Naive thymus-derived CD4-positive, alpha-beta T cell (primary cell): ENCODE measurements around the gene UBE4A. TPM values are rescaled to one million over a fixed set of nuclear protein-coding genes. Genes with fewer than 3 reads are reported as not detected.

Source experiments
- ATAC-seq: fragments of 150-1000 bp; cut with Tn5 transposase; 2 replicates; pipeline ENCODE4 v1.10.0; 2021; ENCODE audit warnings: mild to moderate bottlenecking, moderate library complexity
- CTCF ChIA-PET: fragments of 350-600 bp; sonication (Branson Sonifier 250); formaldehyde crosslinking; loops from one replicate; lab custom pipeline; 2021; ENCODE audit warnings: antibody characterized with exemption; lab: Charles Lee
- POLR2A ChIA-PET: fragments of 350-600 bp; sonication (Branson Sonifier 250); formaldehyde crosslinking; loops from one replicate; lab custom pipeline; 2021; ENCODE audit warnings: antibody characterized with exemption, inconsistent platforms; lab: Charles Lee
- DNase-seq, 9 donors: peaks; one replicate each; pipeline versions ENCODE4 v3.0.0 to v3.0.0-alpha.2; 2020 to 2022; ENCODE audit warnings: mixed read lengths in 1 of 9
- H3K27ac ChIP-seq: one replicate; pipeline ENCODE4 v1.7.0; 2013; ENCODE audit warnings: mild to moderate bottlenecking, low read depth, low read length, moderate library complexity
- H3K27me3 ChIP-seq, 2 donors: one replicate each; pipeline ENCODE4 v1.7.0; 2013; ENCODE audit warnings: low read length in 2 of 2, mild to moderate bottlenecking in 2 of 2, moderate library complexity in 2 of 2; ENCODE audit not compliant: control insufficient read depth in 2 of 2, insufficient read depth in 2 of 2
- H3K36me3 ChIP-seq, 3 experiments: 1 replicate in 2 of 3; 2 replicates in 1 of 3; pipeline ENCODE4 v1.7.0; 2013; ENCODE audit warnings: low read length in 3 of 3, mild to moderate bottlenecking in 3 of 3, moderate library complexity in 1 of 3; ENCODE audit not compliant: insufficient read depth in 3 of 3, control insufficient read depth in 2 of 3
- H3K4me1 ChIP-seq, 2 donors: one replicate each; pipeline ENCODE4 v1.7.0; 2013; ENCODE audit warnings: low read length in 2 of 2, mild to moderate bottlenecking in 2 of 2, moderate library complexity in 1 of 2; ENCODE audit not compliant: control insufficient read depth in 2 of 2, insufficient read depth in 2 of 2
- H3K4me3 ChIP-seq: 2 replicates; pipeline ENCODE4 v1.7.0; 2013; ENCODE audit warnings: mild to moderate bottlenecking, low read length
- H3K9me3 ChIP-seq, 3 experiments: 1 replicate in 2 of 3; 2 replicates in 1 of 3; pipeline ENCODE4 v1.7.0; 2013; ENCODE audit warnings: low read length in 3 of 3; ENCODE audit not compliant: control insufficient read depth in 2 of 3
- H3K27ac Mint-ChIP-seq, 9 donors: one replicate each; pipeline ENCODE4 v1.8.0; 2020 to 2022; ENCODE audit warnings: mixed read lengths in 9 of 9, mild to moderate bottlenecking in 8 of 9, moderate library complexity in 5 of 9, inconsistent platforms in 2 of 9
- H3K27me3 Mint-ChIP-seq, 5 donors: one replicate each; pipeline ENCODE4 v1.8.0; 2021 to 2022; ENCODE audit warnings: mixed read lengths in 5 of 5, mild to moderate bottlenecking in 1 of 5
- H3K36me3 Mint-ChIP-seq, 5 donors: one replicate each; pipeline ENCODE4 v1.8.0; 2020 to 2022; ENCODE audit warnings: mixed read lengths in 5 of 5, mild to moderate bottlenecking in 3 of 5, inconsistent platforms in 1 of 5
- H3K4me1 Mint-ChIP-seq, 7 donors: one replicate each; pipeline ENCODE4 v1.8.0; 2020 to 2022; ENCODE audit warnings: mixed read lengths in 7 of 7, mild to moderate bottlenecking in 3 of 7, inconsistent platforms in 1 of 7
- H3K4me3 Mint-ChIP-seq, 10 donors: one replicate each; pipeline ENCODE4 v1.8.0; 2020 to 2022; ENCODE audit warnings: mild to moderate bottlenecking in 10 of 10, mixed read lengths in 10 of 10, moderate library complexity in 6 of 10, inconsistent platforms in 2 of 10
- H3K9me3 Mint-ChIP-seq, 11 donors: one replicate each; pipeline ENCODE4 v1.8.0; 2020 to 2022; ENCODE audit warnings: mixed read lengths in 11 of 11, mild to moderate bottlenecking in 4 of 11, inconsistent platforms in 1 of 11, moderate library complexity in 1 of 11
- intact Hi-C, 2 donors: fragments of 100-400 bp; cut with micrococcal nuclease; formaldehyde crosslinking; loops; one replicate each; pipeline ENCODE4 v1.15.1; 2023
- polyA plus RNA-seq, 2 donors: library from polyadenylated mRNA; unstranded; fragments of 300-500 nt; fragmentation: Illumina TruSeq; gene quantifications; one replicate each; pipeline ENCODE4 v1.2.3, GENCODE V29; 2021
- total RNA-seq, 6 experiments: library from RNA in 5 of 6; stranded (reverse) in 5 of 6; gene quantifications; 1 replicate in 5 of 6; 2 replicates in 1 of 6; pipeline ENCODE4 v1.2.3 and lab custom pipeline; 2021 to 2026

UBE4A gene
- total and polyA plus RNA-seq, 7 experiments from 2014 or later, result 20.3 to 54.5 (median 39.0) TPM

- peaks cover 0 to 6% (median 0%) of the 10 kb centered on the region in 11 donors for H3K9me3 Mint-ChIP-seq
- ChIA-PET CTCF (interaction anchor here (2.0 kb wide), 1 partner anchor 17 kb away, joined by 13 read pairs; no protein-coding TSS in a partner anchor), POLR2A (interaction anchor here (0.9 kb wide), 1 partner anchor 14 kb away, joined by 3 read pairs; no protein-coding TSS in a partner anchor)
- H3K36me3 ChIP-seq, result peaks cover 34 to 60% (median 41%) of the 10 kb centered on the region in 3 experiments
- H3K4me1 ChIP-seq, result peaks cover 65 to 87% of the 10 kb centered on the region in 2 donors
- no peaks in the 10 kb centered on the region for H3K27me3 ChIP-seq
- H3K27ac ChIP-seq, result peak overlapping the region; percentile 52
- no peaks in the 10 kb centered on the region for H3K9me3 ChIP-seq
- no peak overlapping the region for H3K4me3 ChIP-seq
- no peak for DNase-seq
- H3K36me3 Mint-ChIP-seq, result peaks cover 24 to 69% (median 56%) of the 10 kb centered on the region in 5 donors
- H3K4me3 Mint-ChIP-seq, result peak overlapping the region in 1 of 10 donors; percentile 95
- intact Hi-C loops, result no loop called here
- H3K27ac Mint-ChIP-seq, result peak overlapping the region in 8 of 9 donors; percentile 89 to 100 (median 98)
- no peak for ATAC-seq
- H3K27me3 Mint-ChIP-seq, result no peaks in the 10 kb centered on the region
- peaks cover 63 to 98% (median 91%) of the 10 kb centered on the region in 7 donors for H3K4me1 Mint-ChIP-seq
These were observed 46.2 kb upstream of the UBE4A start for GRCh38 chr11:118313242-118313641.

- H3K4me3 ChIP-seq, result no peak overlapping the region
- intact Hi-C loops, result no loop called here
- no peak for ATAC-seq
- peak overlapping the region; percentile 72 for H3K27ac ChIP-seq
- H3K9me3 ChIP-seq, result no peaks in the 10 kb centered on the region
- H3K4me1 ChIP-seq, result peaks cover 71 to 96% of the 10 kb centered on the region in 2 donors
- peak overlapping the region; percentile 61 to 88 (median 82) for H3K4me3 Mint-ChIP-seq
- H3K36me3 Mint-ChIP-seq, result peaks cover 18 to 66% (median 48%) of the 10 kb centered on the region in 5 donors
- ChIA-PET POLR2A (no interaction called here), CTCF (no interaction called here)
- DNase-seq, result no peak
- H3K27ac Mint-ChIP-seq, result peak overlapping the region; percentile 93 to 100 (median 98)
- H3K27me3 ChIP-seq, result no peaks in the 10 kb centered on the region
- peaks cover 0 to 8% (median 0%) of the 10 kb centered on the region in 11 donors for H3K9me3 Mint-ChIP-seq
- H3K4me1 Mint-ChIP-seq, result peaks cover 69 to 98% (median 93%) of the 10 kb centered on the region in 7 donors
- H3K36me3 ChIP-seq, result peaks cover 29 to 51% (median 34%) of the 10 kb centered on the region in 3 experiments
- no peaks in the 10 kb centered on the region for H3K27me3 Mint-ChIP-seq
These were observed 44.4 kb upstream of the UBE4A start for GRCh38 chr11:118314988-118315411.

- H3K9me3 ChIP-seq, result no peaks in the 10 kb centered on the region
- H3K4me3 Mint-ChIP-seq, result peak overlapping the region; percentile 4 to 87 (median 68)
- peaks cover 66 to 99% (median 86%) of the 10 kb centered on the region in 7 donors for H3K4me1 Mint-ChIP-seq
- peak overlapping the region; percentile 14 for H3K4me3 ChIP-seq
- ATAC-seq (no peak), DNase-seq (no peak)
- H3K27ac Mint-ChIP-seq, result peak overlapping the region; percentile 42 to 100 (median 97)
- H3K36me3 ChIP-seq, result peaks cover 13 to 24% (median 14%) of the 10 kb centered on the region in 3 experiments
- ChIA-PET CTCF (no interaction called here), POLR2A (no interaction called here)
- H3K27ac ChIP-seq, result peak overlapping the region; percentile 61
- peaks cover 9 to 57% (median 42%) of the 10 kb centered on the region in 5 donors for H3K36me3 Mint-ChIP-seq
- H3K27me3 Mint-ChIP-seq, result no peaks in the 10 kb centered on the region
- H3K4me1 ChIP-seq, result peaks cover 50 to 96% of the 10 kb centered on the region in 2 donors
- peaks cover 0 to 8% (median 1%) of the 10 kb centered on the region in 11 donors for H3K9me3 Mint-ChIP-seq
- H3K27me3 ChIP-seq, result no peaks in the 10 kb centered on the region
- intact Hi-C loops, result no loop called here
These were observed 41.3 kb upstream of the UBE4A start for GRCh38 chr11:118318124-118318523.

- Mint-ChIP-seq H3K27ac (peak overlapping the region; percentile 62 to 100 (median 97)), H3K9me3 (peaks cover 0 to 8% (median 1%) of the 10 kb centered on the region in 11 donors), H3K4me1 (peaks cover 65 to 99% (median 86%) of the 10 kb centered on the region in 7 donors), H3K4me3 (peak overlapping the region; percentile 12 to 87 (median 70)), H3K36me3 (peaks cover 6 to 58% (median 44%) of the 10 kb centered on the region in 5 donors), H3K27me3 (no peaks in the 10 kb centered on the region)
- Histone ChIP-seq H3K27ac (peak overlapping the region; percentile 61), H3K9me3 (no peaks in the 10 kb centered on the region), H3K4me3 (peak overlapping the region; percentile 14), H3K36me3 (peaks cover 7 to 17% (median 8%) of the 10 kb centered on the region in 3 experiments), H3K27me3 (no peaks in the 10 kb centered on the region), H3K4me1 (peaks cover 50 to 90% of the 10 kb centered on the region in 2 donors)
- no peak for ATAC-seq
- intact Hi-C loops, result no loop called here
- CTCF ChIA-PET, result interaction anchor here (1.0 to 1.1 kb wide), 2 partner anchors 13 to 24 kb away, joined by 3 to 4 read pairs; no protein-coding TSS in a partner anchor
- no peak for DNase-seq
- POLR2A ChIA-PET, result interaction anchor here (0.7 to 1.1 kb wide), 2 partner anchors 103 to 254 kb away, joined by 3 read pairs; partner anchors contain the start of gene ARCN1
These were observed 40.6 kb upstream of the UBE4A start for GRCh38 chr11:118318581-118319336.

- Histone ChIP-seq H3K9me3 (no peaks in the 10 kb centered on the region), H3K27ac (peak overlapping the region; percentile 61), H3K27me3 (no peaks in the 10 kb centered on the region), H3K4me3 (peak overlapping the region; percentile 14), H3K4me1 (peaks cover 50 to 84% of the 10 kb centered on the region in 2 donors), H3K36me3 (peaks cover 1 to 12% (median 3%) of the 10 kb centered on the region in 3 experiments)
- intact Hi-C loops, result no loop called here
- ChIA-PET POLR2A (interaction anchor here (0.7 to 1.2 kb wide), 3 partner anchors 9 to 253 kb away, joined by 3 to 4 read pairs (median 3); partner anchors contain the start of gene ARCN1), CTCF (interaction anchor here (0.8 to 1.1 kb wide), 3 partner anchors 13 to 24 kb away, joined by 3 to 4 read pairs (median 3); no protein-coding TSS in a partner anchor)
- H3K27ac Mint-ChIP-seq, result peak overlapping the region; percentile 62 to 100 (median 97)
- H3K36me3 Mint-ChIP-seq, result peaks cover under 1 to 55% (median 44%) of the 10 kb centered on the region in 5 donors
- H3K4me1 Mint-ChIP-seq, result peaks cover 60 to 99% (median 86%) of the 10 kb centered on the region in 7 donors
- peak overlapping the region; percentile 3 to 87 (median 70) for H3K4me3 Mint-ChIP-seq
- H3K9me3 Mint-ChIP-seq, result peaks cover 0 to 8% (median 1%) of the 10 kb centered on the region in 11 donors
- ATAC-seq (no peak), DNase-seq (no peak)
- no peaks in the 10 kb centered on the region for H3K27me3 Mint-ChIP-seq
These were observed 40.1 kb upstream of the UBE4A start for GRCh38 chr11:118319337-118319707.

GRCh38 chr11:118320515-118320914 lies 38.9 kb upstream of the UBE4A start:
- H3K36me3 Mint-ChIP-seq, result peaks cover 3 to 52% (median 41%) of the 10 kb centered on the region in 5 donors
- peaks cover 44 to 73% of the 10 kb centered on the region in 2 donors for H3K4me1 ChIP-seq
- peak overlapping the region in 6 of 10 donors; percentile 0 to 87 (median 77) for H3K4me3 Mint-ChIP-seq
- H3K27me3 Mint-ChIP-seq, result no peaks in the 10 kb centered on the region
- H3K27ac Mint-ChIP-seq, result peak overlapping the region; percentile 48 to 100 (median 97)
- H3K9me3 ChIP-seq, result no peaks in the 10 kb centered on the region
- no peak overlapping the region for H3K27ac ChIP-seq
- H3K27me3 ChIP-seq, result no peaks in the 10 kb centered on the region
- H3K9me3 Mint-ChIP-seq, result peaks cover 0 to 8% (median 1%) of the 10 kb centered on the region in 11 donors
- H3K4me1 Mint-ChIP-seq, result peaks cover 53 to 93% (median 82%) of the 10 kb centered on the region in 7 donors
- no peak overlapping the region for H3K4me3 ChIP-seq
- H3K36me3 ChIP-seq, result peaks cover 0 to 1% (median 0%) of the 10 kb centered on the region in 3 experiments
- intact Hi-C loops, result no loop called here
- DNase-seq (no peak), ATAC-seq (no peak)
- CTCF ChIA-PET, result interaction anchor here (1.1 kb wide), 2 partner anchors 8 to 25 kb away, joined by 3 to 4 read pairs; no protein-coding TSS in a partner anchor
- POLR2A ChIA-PET, result interaction anchor here (0.5 to 1.2 kb wide), 3 partner anchors 8 to 143 kb away, joined by 3 to 4 read pairs (median 3); no protein-coding TSS in a partner anchor
